ENCODE measurements around the gene GNG12.

Gene GNG12

GRCh38 chr1:67825591-67825990 is 7.7 kb downstream of the GNG12 start:
- no peak overlapping the region for H3K4me3 Mint-ChIP-seq
- no peak for DNase-seq
- H3K4me1 Mint-ChIP-seq = peaks cover 62% of the 10 kb centered on the region
- H3K9me3 Mint-ChIP-seq = peaks cover 5% of the 10 kb centered on the region
- no peak overlapping the region for H3K27ac Mint-ChIP-seq
- H3K27me3 Mint-ChIP-seq (ENCODE audit: low read depth, poor library complexity) = no peaks in the 10 kb centered on the region
- H3K36me3 Mint-ChIP-seq (ENCODE audit: low read depth) = peaks cover 20% of the 10 kb centered on the region
- TF ChIP-seq CTCF (IDR thresholded peaks at IDR 0.05) = no peak

DNA sequence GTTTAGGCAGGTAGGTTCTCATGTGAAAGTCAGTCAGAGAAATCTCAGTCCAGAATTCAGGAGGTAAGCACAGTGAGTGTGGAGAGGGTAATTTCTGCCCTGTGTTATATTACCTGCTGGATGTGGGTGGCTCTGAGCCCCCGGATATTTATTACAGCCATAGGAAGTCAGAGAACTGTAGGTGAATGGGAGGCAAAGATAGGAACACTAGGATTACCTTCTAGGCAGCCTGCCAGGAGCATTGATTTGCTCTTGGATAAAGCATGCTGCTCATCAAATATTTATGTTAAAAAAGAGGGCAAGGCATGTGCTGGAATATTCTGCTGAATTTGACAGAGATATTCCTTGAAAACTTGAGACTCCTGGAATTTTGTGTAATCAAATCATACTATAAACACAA is 8.5 kb downstream of the GNG12 start:
- Mint-ChIP-seq H3K4me1 (peaks cover 57% of the 10 kb centered on the region), H3K27ac (no peak overlapping the region), H3K36me3 (ENCODE audit: low read depth) (peaks cover 20% of the 10 kb centered on the region), H3K4me3 (no peak overlapping the region), H3K9me3 (peaks cover 5% of the 10 kb centered on the region), H3K27me3 (ENCODE audit: low read depth, poor library complexity) (peaks cover 2% of the 10 kb centered on the region)
- DNase-seq = no peak
- no peak for TF ChIP-seq CTCF (IDR thresholded peaks at IDR 0.05)

- DNase-seq = no peak
- Mint-ChIP-seq H3K27me3 (ENCODE audit: low read depth, poor library complexity) (peaks cover 3% of the 10 kb centered on the region), H3K4me1 (peaks cover 60% of the 10 kb centered on the region), H3K36me3 (ENCODE audit: low read depth) (peaks cover 23% of the 10 kb centered on the region), H3K27ac (no peak overlapping the region), H3K9me3 (peaks cover 5% of the 10 kb centered on the region), H3K4me3 (no peak overlapping the region)
- no peak for TF ChIP-seq CTCF (IDR thresholded peaks at IDR 0.05)
These were observed 9.7 kb downstream of the GNG12 start for GRCh38 chr1:67823615-67824014.

GRCh38 chr1:67821263-67821662 is 12.0 kb downstream of the GNG12 start:
- Mint-ChIP-seq H3K27ac (no peak overlapping the region), H3K4me1 (peaks cover 49% of the 10 kb centered on the region), H3K9me3 (no peaks in the 10 kb centered on the region), H3K4me3 (no peak overlapping the region), H3K36me3 (ENCODE audit: low read depth) (peaks cover 24% of the 10 kb centered on the region), H3K27me3 (ENCODE audit: low read depth, poor library complexity) (peaks cover 3% of the 10 kb centered on the region)
- DNase-seq = no peak
- TF ChIP-seq CTCF (IDR thresholded peaks at IDR 0.05) = no peak

DNA sequence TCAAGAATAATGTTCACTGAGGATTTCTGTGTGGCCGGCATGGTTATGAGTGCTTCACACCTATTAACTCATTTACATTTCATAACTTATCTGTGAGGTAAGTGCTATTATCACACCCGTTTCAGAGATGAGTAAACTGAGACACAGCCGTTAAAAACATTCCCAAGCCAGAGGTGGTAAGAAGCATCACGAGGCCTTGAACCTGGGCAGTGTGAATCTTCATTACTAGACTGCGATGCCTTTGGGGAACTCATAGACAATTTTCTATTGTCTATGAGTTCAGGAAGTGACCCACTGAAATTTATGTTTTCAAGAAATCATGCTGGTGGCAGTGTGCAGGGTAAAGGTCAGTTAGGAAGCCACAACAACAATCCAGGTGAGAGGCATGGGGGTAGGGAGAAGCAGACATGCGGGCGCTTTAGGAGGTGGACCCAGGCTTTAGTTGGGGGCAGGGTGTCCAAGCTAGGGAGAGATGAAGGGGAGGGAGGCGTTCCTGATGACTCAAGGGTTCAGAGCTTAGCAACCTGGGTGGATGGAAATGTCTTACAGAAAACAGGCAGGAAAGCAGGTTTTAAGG is 14.5 kb downstream of the GNG12 start:
- Mint-ChIP-seq H3K36me3 (ENCODE audit: low read depth) (peaks cover 35% of the 10 kb centered on the region), H3K27ac (peak overlapping the region; percentile 70), H3K4me3 (no peak overlapping the region), H3K9me3 (no peaks in the 10 kb centered on the region), H3K27me3 (ENCODE audit: low read depth, poor library complexity) (peaks cover 3% of the 10 kb centered on the region), H3K4me1 (peaks cover 36% of the 10 kb centered on the region)
- DNase-seq = no peak
- TF ChIP-seq CTCF (IDR thresholded peaks at IDR 0.05) = no peak

DNA sequence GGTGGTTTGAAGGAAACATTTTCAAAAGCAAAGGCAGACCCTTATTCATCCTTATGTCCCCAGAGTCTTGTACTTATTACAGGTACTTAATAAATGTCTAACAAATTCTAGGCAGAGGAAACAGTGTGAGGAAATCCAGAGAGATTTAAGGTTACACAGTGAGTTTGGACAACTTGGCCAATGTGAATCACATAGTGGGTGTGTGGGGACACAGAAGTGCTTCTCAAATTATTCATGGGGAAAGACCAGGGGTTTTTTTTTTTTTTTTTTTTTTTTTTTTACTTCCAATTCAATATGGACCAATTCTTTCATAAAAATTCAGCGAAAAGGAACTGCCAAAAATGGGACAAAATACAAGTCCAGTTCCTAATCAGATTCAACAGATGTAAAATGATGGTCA is 15.1 kb downstream of the GNG12 start:
- Mint-ChIP-seq H3K9me3 (no peaks in the 10 kb centered on the region), H3K27me3 (ENCODE audit: low read depth, poor library complexity) (peaks cover 3% of the 10 kb centered on the region), H3K36me3 (ENCODE audit: low read depth) (peaks cover 35% of the 10 kb centered on the region), H3K27ac (no peak overlapping the region), H3K4me1 (peaks cover 30% of the 10 kb centered on the region), H3K4me3 (no peak overlapping the region)
- no peak for DNase-seq
- no peak for TF ChIP-seq CTCF (IDR thresholded peaks at IDR 0.05)

All from nephron progenitor cell (in vitro differentiated cells).